NB4 (cell line): ENCODE results near the gene RAP2A.

Source experiments
- MAX ChIP-seq: IDR thresholded peaks from 2 replicates; pipeline ENCODE4 v1.6.1; 2011; ENCODE audit warnings: low read depth, low read length
- MYC ChIP-seq: IDR thresholded peaks from 2 replicates; pipeline ENCODE4 v1.6.1; 2011; ENCODE audit warnings: low read depth, low read length
- POLR2A ChIP-seq: IDR thresholded peaks from 2 replicates; pipeline ENCODE4 v1.6.1; 2011; ENCODE audit warnings: mild to moderate bottlenecking; ENCODE audit not compliant: insufficient read length; ENCODE audit errors: extremely low read depth
- TF ChIP-seq, protein P1 (sequence below): IDR thresholded peaks from one replicate; pipeline ENCODE4 v1.5.1; 2012; ENCODE audit warnings: low read depth, low read length

- TF ChIP-seq POLR2A (no peak), MAX (no peak), MYC (no peak)
- TF ChIP-seq, protein P1, sequence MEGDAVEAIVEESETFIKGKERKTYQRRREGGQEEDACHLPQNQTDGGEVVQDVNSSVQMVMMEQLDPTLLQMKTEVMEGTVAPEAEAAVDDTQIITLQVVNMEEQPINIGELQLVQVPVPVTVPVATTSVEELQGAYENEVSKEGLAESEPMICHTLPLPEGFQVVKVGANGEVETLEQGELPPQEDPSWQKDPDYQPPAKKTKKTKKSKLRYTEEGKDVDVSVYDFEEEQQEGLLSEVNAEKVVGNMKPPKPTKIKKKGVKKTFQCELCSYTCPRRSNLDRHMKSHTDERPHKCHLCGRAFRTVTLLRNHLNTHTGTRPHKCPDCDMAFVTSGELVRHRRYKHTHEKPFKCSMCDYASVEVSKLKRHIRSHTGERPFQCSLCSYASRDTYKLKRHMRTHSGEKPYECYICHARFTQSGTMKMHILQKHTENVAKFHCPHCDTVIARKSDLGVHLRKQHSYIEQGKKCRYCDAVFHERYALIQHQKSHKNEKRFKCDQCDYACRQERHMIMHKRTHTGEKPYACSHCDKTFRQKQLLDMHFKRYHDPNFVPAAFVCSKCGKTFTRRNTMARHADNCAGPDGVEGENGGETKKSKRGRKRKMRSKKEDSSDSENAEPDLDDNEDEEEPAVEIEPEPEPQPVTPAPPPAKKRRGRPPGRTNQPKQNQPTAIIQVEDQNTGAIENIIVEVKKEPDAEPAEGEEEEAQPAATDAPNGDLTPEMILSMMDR: no peak
Measured at GRCh38 chr13:97490702-97491307, 56.8 kb downstream of the RAP2A start.
